IPS DF 6.9 (cell line): ENCODE data around the gene ZNF100.
A peak's percentile ranks its signal among the peaks of the same experiment; 100 is the strongest.
"Not testable (repeated sequence)": the region's sequence is repeated elsewhere in the genome, so short reads cannot be mapped to it uniquely, and the experiment has no call there.

ENCODE experiments used
- DNase-seq: peaks from one replicate; pipeline ENCODE4 v3.0.0-alpha.2; 2013; ENCODE audit warnings: low read depth, low spot score
- H3K27ac ChIP-seq: one replicate; pipeline ENCODE4 v1.5.1; 2013; ENCODE audit warnings: low read length, control low read depth
- H3K27me3 ChIP-seq: 2 replicates; pipeline ENCODE4 v1.6.1; 2013; ENCODE audit warnings: mild to moderate bottlenecking, low read length; ENCODE audit not compliant: control insufficient read depth, insufficient read depth
- H3K36me3 ChIP-seq: 2 replicates; pipeline ENCODE4 v1.6.1; 2013; ENCODE audit warnings: low read length; ENCODE audit not compliant: control insufficient read depth, insufficient read depth
- H3K4me1 ChIP-seq: 2 replicates; pipeline ENCODE4 v1.6.1; 2013; ENCODE audit warnings: low read length; ENCODE audit not compliant: control insufficient read depth, insufficient read depth
- H3K4me3 ChIP-seq: 2 replicates; pipeline ENCODE4 v1.5.1; 2013; ENCODE audit warnings: mild to moderate bottlenecking, low read length
- H3K9me3 ChIP-seq: 2 replicates; pipeline ENCODE4 v1.6.1; 2013; ENCODE audit warnings: low read length, inconsistent platforms; ENCODE audit not compliant: control insufficient read depth, insufficient read depth
- WGBS: extraction: QIAGEN DNeasy Blood & Tissue Kit; methylation state at CpG from one replicate; pipeline ENCODE4 v1.1.7; 2013; ENCODE audit warnings: mixed read lengths, missing lambda C conversion rate; ENCODE audit not compliant: insufficient read length, insufficient coverage; 5-methylcytosine and 5-hydroxymethylcytosine counted together

The ZNF100 gene

GRCh38 chr19:21767065-21767800, at the start of gene ZNF100:
Gene ZNF100, minus strand, starts transcription at chr19:21767579. Its CDS starts 150 bp downstream, at chr19:21767429.
- Histone ChIP-seq H3K9me3 (no peaks in the 10 kb centered on the region), H3K4me3 (peak within 1 kb of the TSS; percentile 48; the same call in 1 of the 2 replicates), H3K4me1 (no peaks in the 10 kb centered on the region), H3K36me3 (no peaks in the 10 kb centered on the region; the same call in 1 of the 2 replicates), H3K27me3 (no peaks in the 10 kb centered on the region), H3K27ac (no peak within 1 kb of the TSS)
- no CpG with 5 or more reads among the region's 35 CpGs for WGBS
- DNase-seq: peak; percentile 75

GRCh38 chr19:21812448-21812847, 45.1 kb upstream of the ZNF100 start:
- WGBS: no CpG with 5 or more reads among the region's 4 CpGs
- Histone ChIP-seq H3K27me3 (no peaks in the 10 kb centered on the region), H3K9me3 (peaks cover 2% of the 10 kb centered on the region; the same call in 1 of the 2 replicates), H3K36me3 (peaks cover 9% of the 10 kb centered on the region), H3K27ac (no peak overlapping the region), H3K4me1 (no peaks in the 10 kb centered on the region), H3K4me3 (no peak overlapping the region)
- DNase-seq: no peak

- not testable (repeated sequence) for H3K9me3 ChIP-seq, H3K27ac ChIP-seq, H3K27me3 ChIP-seq, H3K4me1 ChIP-seq, H3K4me3 ChIP-seq, H3K36me3 ChIP-seq, DNase-seq
- WGBS: no CpG with 5 or more reads among the region's 3 CpGs
Measured at GRCh38 chr19:21808400-21809000, 41.1 kb upstream of the ZNF100 start.

GRCh38 chr19:21789466-21790085, 22.2 kb upstream of the ZNF100 start:
- DNase-seq: no peak
- no peaks in the 10 kb centered on the region; the same call in none of the 2 replicates for H3K9me3 ChIP-seq
- WGBS: no CpG with 5 or more reads among the region's 5 CpGs

GRCh38 chr19:21786936-21787335, 19.6 kb upstream of the ZNF100 start:
- no CpG with 5 or more reads among the region's 3 CpGs for WGBS
- H3K27ac ChIP-seq: no peak overlapping the region

More at GRCh38 chr19:21789466-21790085, 22.2 kb upstream of the ZNF100 start:
- Histone ChIP-seq H3K27ac (no peak overlapping the region), H3K27me3 (no peaks in the 10 kb centered on the region), H3K36me3 (no peaks in the 10 kb centered on the region), H3K4me3 (no peak overlapping the region), H3K4me1 (no peaks in the 10 kb centered on the region)

GRCh38 chr19:21775792-21776191, 8.4 kb upstream of the ZNF100 start:
- not testable (repeated sequence) for H3K4me3 ChIP-seq, H3K27ac ChIP-seq, H3K27me3 ChIP-seq, H3K36me3 ChIP-seq, H3K9me3 ChIP-seq, H3K4me1 ChIP-seq, DNase-seq
- WGBS: no CpG with 5 or more reads among the region's 30 CpGs

More at GRCh38 chr19:21786936-21787335, 19.6 kb upstream of the ZNF100 start:
- H3K9me3 ChIP-seq: no peaks in the 10 kb centered on the region; the same call in none of the 2 replicates
- no peaks in the 10 kb centered on the region for H3K4me1 ChIP-seq
- DNase-seq: no peak
- H3K4me3 ChIP-seq: no peak overlapping the region
- H3K36me3 ChIP-seq: no peaks in the 10 kb centered on the region
- H3K27me3 ChIP-seq: no peaks in the 10 kb centered on the region

- H3K4me3 ChIP-seq: peak overlapping the region; percentile 48; the same call in 1 of the 2 replicates
- not testable (repeated sequence) for H3K27ac ChIP-seq, H3K36me3 ChIP-seq, H3K9me3 ChIP-seq, H3K4me1 ChIP-seq, H3K27me3 ChIP-seq, DNase-seq
- no CpG with 5 or more reads among the region's 19 CpGs for WGBS
Measured at GRCh38 chr19:21766705-21767064, 694 bp downstream of the ZNF100 start.

GRCh38 chr19:21765151-21765550, 2.2 kb downstream of the ZNF100 start:
- Histone ChIP-seq H3K9me3 (no peaks in the 10 kb centered on the region), H3K27me3 (no peaks in the 10 kb centered on the region), H3K4me3 (no peak overlapping the region), H3K4me1 (no peaks in the 10 kb centered on the region), H3K27ac (no peak overlapping the region), H3K36me3 (peaks cover 5% of the 10 kb centered on the region; the same call in 1 of the 2 replicates)
- DNase-seq: no peak

GRCh38 chr19:21761547-21761946, 5.8 kb downstream of the ZNF100 start:
- not testable (repeated sequence) for H3K9me3 ChIP-seq, H3K27me3 ChIP-seq, H3K27ac ChIP-seq, H3K4me1 ChIP-seq, H3K4me3 ChIP-seq, DNase-seq, H3K36me3 ChIP-seq
- WGBS: no CpG with 5 or more reads among the region's 2 CpGs

GRCh38 chr19:21758296-21758695, 9.1 kb downstream of the ZNF100 start:
- Histone ChIP-seq H3K36me3 (peaks cover 5% of the 10 kb centered on the region; the same call in 1 of the 2 replicates), H3K27ac (no peak overlapping the region), H3K9me3 (no peaks in the 10 kb centered on the region), H3K4me1 (no peaks in the 10 kb centered on the region), H3K27me3 (no peaks in the 10 kb centered on the region), H3K4me3 (no peak overlapping the region)
- DNase-seq: no peak
- no CpG with 5 or more reads among the region's 3 CpGs for WGBS
